ENCODE data around the gene HNRNPA1L2. TPM values are rescaled to one million over a fixed set of nuclear protein-coding genes. Genes with fewer than 3 reads are reported as not detected.

Gene HNRNPA1L2
- polyA plus RNA-seq, 3 donors = 0.79 to 6.8 (median 1.5) TPM

- DNase-seq = no peak
- no peak overlapping the region for H3K4me2 ChIP-seq (replicated peaks; ENCODE audit: extremely low read depth, low read length, poor library complexity, severe bottlenecking)
- Mint-ChIP-seq H3K36me3 (peaks cover 61 to 68% of the 10 kb centered on the region in 2 donors), H3K27ac (no peak overlapping the region), H3K4me3 (no peak overlapping the region), H3K4me1 (no peaks in the 10 kb centered on the region), H3K27me3 (ENCODE audit: low read depth in 3 of 3) (no peaks in the 10 kb centered on the region), H3K9me3 (no peaks in the 10 kb centered on the region)
- no peaks in the 10 kb centered on the region for H3K79me2 ChIP-seq (ENCODE audit: insufficient read depth, low read length)
- no peak overlapping the region for H3K4me3 ChIP-seq (replicated peaks in 1 of 3; ENCODE audit: low read depth in 2 of 3, low read length in 3 of 3)
- H3K27me3 ChIP-seq (ENCODE audit: control insufficient read depth in 2 of 2, insufficient read depth in 2 of 2, low read length in 2 of 2) = no peaks in the 10 kb centered on the region
- intact Hi-C loops (cut with micrococcal nuclease) = no loop called here
- no peaks in the 10 kb centered on the region for H3K9me3 ChIP-seq (replicated peaks in 1 of 2; ENCODE audit: control insufficient read depth in 1 of 2, insufficient read depth in 1 of 2, low read length in 2 of 2)
- H3K4me1 ChIP-seq (ENCODE audit: control insufficient read depth in 1 of 2, insufficient read depth in 2 of 2, low read length in 2 of 2) = no peaks in the 10 kb centered on the region
- WGBS (ENCODE audit: insufficient coverage) = no CpG with 5 or more reads among the region's 2 CpGs
- no peak for TF ChIP-seq CTCF (IDR thresholded peaks at IDR 0.05)
- H2AFZ ChIP-seq (ENCODE audit: insufficient read depth, low read depth, low read length, poor library complexity, severe bottlenecking) = no peak overlapping the region
- H4K20me1 ChIP-seq (ENCODE audit: insufficient read depth, low read length) = peaks cover 6% of the 10 kb centered on the region
- H3K9ac ChIP-seq (ENCODE audit: insufficient read depth, low read length, poor library complexity, severe bottlenecking) = no peak overlapping the region
- peaks cover 64 to 98% of the 10 kb centered on the region in 2 donors for H3K36me3 ChIP-seq (replicated peaks in 1 of 2; ENCODE audit: control insufficient read depth in 1 of 2, insufficient read depth in 2 of 2, low read length in 2 of 2)
- no peak overlapping the region for H3K27ac ChIP-seq (ENCODE audit: low read depth in 1 of 2, low read length in 2 of 2)
These were observed 27.4 kb downstream of the HNRNPA1L2 start for GRCh38 chr13:52669677-52670076.

- Histone ChIP-seq H3K27ac (ENCODE audit: low read depth in 1 of 2, low read length in 2 of 2) (no peak overlapping the region), H3K79me2 (ENCODE audit: insufficient read depth, low read length) (no peaks in the 10 kb centered on the region), H3K4me1 (ENCODE audit: control insufficient read depth in 1 of 2, insufficient read depth in 2 of 2, low read length in 2 of 2) (no peaks in the 10 kb centered on the region), H3K36me3 (replicated peaks in 1 of 2; ENCODE audit: control insufficient read depth in 1 of 2, insufficient read depth in 2 of 2, low read length in 2 of 2) (peaks cover 67 to 98% of the 10 kb centered on the region in 2 donors), H3K4me3 (replicated peaks in 1 of 3; ENCODE audit: low read depth in 2 of 3, low read length in 3 of 3) (no peak overlapping the region), H3K9ac (ENCODE audit: insufficient read depth, low read length, poor library complexity, severe bottlenecking) (no peak overlapping the region), H4K20me1 (ENCODE audit: insufficient read depth, low read length) (peaks cover 6% of the 10 kb centered on the region), H3K4me2 (replicated peaks; ENCODE audit: extremely low read depth, low read length, poor library complexity, severe bottlenecking) (no peak overlapping the region), H2AFZ (ENCODE audit: insufficient read depth, low read depth, low read length, poor library complexity, severe bottlenecking) (no peak overlapping the region), H3K9me3 (replicated peaks in 1 of 2; ENCODE audit: control insufficient read depth in 1 of 2, insufficient read depth in 1 of 2, low read length in 2 of 2) (no peaks in the 10 kb centered on the region), H3K27me3 (ENCODE audit: control insufficient read depth in 2 of 2, insufficient read depth in 2 of 2, low read length in 2 of 2) (no peaks in the 10 kb centered on the region)
- DNase-seq = no peak
- Mint-ChIP-seq H3K9me3 (no peaks in the 10 kb centered on the region), H3K4me1 (no peaks in the 10 kb centered on the region), H3K4me3 (no peak overlapping the region), H3K27me3 (ENCODE audit: low read depth in 3 of 3) (no peaks in the 10 kb centered on the region), H3K36me3 (peaks cover 62 to 72% of the 10 kb centered on the region in 2 donors), H3K27ac (no peak overlapping the region)
- TF ChIP-seq CTCF (IDR thresholded peaks at IDR 0.05) = no peak
- intact Hi-C loops (cut with micrococcal nuclease) = no loop called here
- 94% methylated on average over 2 of the region's 8 CpGs for WGBS (ENCODE audit: insufficient coverage)
These were observed 28.5 kb downstream of the HNRNPA1L2 start for GRCh38 chr13:52670726-52671125.
